Embryonic facial prominence (tissue), 1 donor: ENCODE data around the gene L3MBTL1.

ENCODE experiments used
- DNase-seq: peaks from one replicate; pipeline ENCODE4 v3.0.0-alpha.2; 2016; ENCODE audit errors: extremely low spot score

L3MBTL1 gene

GRCh38 chr20:43535370-43536004, 28.0 kb downstream of the L3MBTL1 start:
- no peak for DNase-seq

GRCh38 chr20:43536041-43536816, 28.7 kb downstream of the L3MBTL1 start:
- no peak for DNase-seq

GRCh38 chr20:43536817-43537440, 29.4 kb downstream of the L3MBTL1 start:
- DNase-seq = no peak

- no peak for DNase-seq
Measured at GRCh38 chr20:43537921-43538877, 30.7 kb downstream of the L3MBTL1 start.

- DNase-seq = no peak
Measured at GRCh38 chr20:43538878-43539700, 31.6 kb downstream of the L3MBTL1 start.

- no peak for DNase-seq
Measured at GRCh38 chr20:43539975-43540672, 32.6 kb downstream of the L3MBTL1 start.

GRCh38 chr20:43540673-43541060, 33.2 kb downstream of the L3MBTL1 start:
- DNase-seq = no peak

GRCh38 chr20:43541214-43541613, 33.7 kb downstream of the L3MBTL1 start:
- no peak for DNase-seq

- no peak for DNase-seq
Measured at GRCh38 chr20:43542161-43542560, 34.7 kb downstream of the L3MBTL1 start.

- DNase-seq = no peak
Measured at GRCh38 chr20:43542674-43543073, 35.2 kb downstream of the L3MBTL1 start.

GRCh38 chr20:43543138-43543537, 35.6 kb downstream of the L3MBTL1 start:
- no peak for DNase-seq

- no peak for DNase-seq
Measured at GRCh38 chr20:43544501-43544900, 37.0 kb downstream of the L3MBTL1 start.

- no peak for DNase-seq
Measured at GRCh38 chr20:43545837-43546578, 38.5 kb downstream of the L3MBTL1 start.

- DNase-seq = no peak
Measured at GRCh38 chr20:43548273-43548880, 40.9 kb downstream of the L3MBTL1 start.

GRCh38 chr20:43549416-43550065, 42.0 kb downstream of the L3MBTL1 start:
- no peak for DNase-seq

- no peak for DNase-seq
Measured at GRCh38 chr20:43550456-43550855, 43.0 kb downstream of the L3MBTL1 start.

GRCh38 chr20:43554369-43554768, 46.9 kb downstream of the L3MBTL1 start:
- DNase-seq = no peak

- no peak for DNase-seq
Measured at GRCh38 chr20:43558412-43559146, 51.1 kb downstream of the L3MBTL1 start, which contains the start of gene SGK2. Gene SGK2, plus strand, starts transcription at chr20:43559027. Its CDS starts 7,469 bp downstream, at chr20:43566496.
